ENCODE data around the gene XYLT1.

DNA sequence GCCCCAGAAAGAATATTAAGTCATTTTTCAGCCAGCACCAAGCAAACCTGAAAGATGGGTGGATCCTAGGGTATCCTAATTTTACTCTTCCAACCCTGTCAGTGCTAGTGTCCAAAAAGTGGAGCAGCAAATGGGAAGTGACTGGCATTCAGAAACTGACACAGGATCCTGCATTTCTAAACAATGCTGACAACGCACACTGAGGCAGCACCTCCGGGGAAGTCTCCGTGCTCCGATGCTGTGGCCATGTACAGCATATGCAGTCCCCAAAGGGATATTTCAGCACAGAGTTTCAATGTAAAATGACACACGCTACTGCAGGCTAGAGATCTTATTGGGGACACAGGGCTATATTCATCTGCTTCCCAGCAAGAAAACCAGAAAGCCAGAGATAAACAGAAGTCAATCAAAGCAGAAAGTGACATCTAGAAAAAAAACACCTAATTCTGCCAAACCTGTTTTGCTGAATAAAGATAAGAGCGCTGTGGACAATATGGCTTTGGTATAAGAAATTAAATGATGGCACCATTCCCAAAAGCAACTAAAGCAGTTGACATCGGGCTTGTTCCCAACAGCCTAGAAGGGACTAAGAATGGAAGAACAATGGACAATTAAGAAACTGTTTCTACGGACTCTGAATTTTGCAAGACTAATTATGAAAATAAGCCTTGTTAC lies 17.3 kb downstream of the XYLT1 start:
- TF ChIP-seq EZH2 (IDR thresholded peaks at IDR 0.05; ENCODE audit: low read depth) = no peak
- TF ChIP-seq CTCF (conservative IDR thresholded peaks at IDR 0.05) = no peak

Measured in PC-9 (cell line).